ENCODE results near the gene KRTAP13-3.

The KRTAP13-3 gene

GRCh38 chr21:30425826-30426225, at the start of gene KRTAP13-3:
TSS of gene KRTAP13-3 (minus strand) at chr21:30425926. CDS start at chr21:30425912, 14 bp downstream.
- no peak for DNase-seq

GRCh38 chr21:30468900-30469714, 43.4 kb upstream of the KRTAP13-3 start:
- DNase-seq, result no peak

DNA sequence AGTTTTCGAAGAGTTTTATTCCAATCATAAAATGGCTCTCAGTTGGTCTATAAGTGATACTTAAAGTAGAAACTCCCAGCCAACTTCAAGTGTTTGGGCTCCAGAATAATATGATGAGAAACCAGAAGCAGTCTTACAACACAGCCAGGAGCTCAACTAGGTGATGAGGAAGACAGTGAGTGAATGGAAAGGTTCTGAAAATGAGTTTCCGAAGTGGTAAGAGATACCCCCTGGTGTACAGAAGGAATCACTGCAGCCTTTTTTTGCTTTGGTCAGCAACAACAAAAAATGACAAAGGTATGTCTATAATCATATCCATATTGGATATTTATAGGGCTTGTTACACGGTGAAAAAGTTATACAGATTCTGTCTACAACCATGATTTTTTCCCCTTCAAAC, 38.0 kb upstream of the KRTAP13-3 start:
- no peak for DNase-seq

- no peak for DNase-seq
Observed at GRCh38 chr21:30448514-30448913, 22.8 kb upstream of the KRTAP13-3 start.

- DNase-seq, result no peak
Observed at GRCh38 chr21:30447056-30447455, 21.3 kb upstream of the KRTAP13-3 start.

DNA sequence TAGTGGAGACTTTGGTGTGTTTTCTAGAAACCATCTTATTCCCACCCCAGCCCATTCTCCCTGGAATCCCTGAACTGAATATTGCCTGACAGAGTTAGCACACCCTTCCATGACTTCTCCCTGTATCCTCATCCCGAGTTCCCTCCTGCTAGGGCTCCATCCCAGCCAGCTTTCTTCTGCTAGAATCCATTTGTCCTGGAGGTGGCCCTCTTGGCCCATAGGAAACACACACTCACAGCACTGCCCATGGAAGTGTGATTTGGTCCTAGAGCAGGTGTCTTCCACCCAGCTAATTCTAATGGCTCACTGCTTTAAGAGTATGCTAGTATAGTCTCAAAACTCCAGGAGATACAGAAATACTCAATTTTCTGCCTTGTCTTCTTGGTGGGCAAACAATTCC, 18.5 kb upstream of the KRTAP13-3 start:
- DNase-seq, result no peak

DNA sequence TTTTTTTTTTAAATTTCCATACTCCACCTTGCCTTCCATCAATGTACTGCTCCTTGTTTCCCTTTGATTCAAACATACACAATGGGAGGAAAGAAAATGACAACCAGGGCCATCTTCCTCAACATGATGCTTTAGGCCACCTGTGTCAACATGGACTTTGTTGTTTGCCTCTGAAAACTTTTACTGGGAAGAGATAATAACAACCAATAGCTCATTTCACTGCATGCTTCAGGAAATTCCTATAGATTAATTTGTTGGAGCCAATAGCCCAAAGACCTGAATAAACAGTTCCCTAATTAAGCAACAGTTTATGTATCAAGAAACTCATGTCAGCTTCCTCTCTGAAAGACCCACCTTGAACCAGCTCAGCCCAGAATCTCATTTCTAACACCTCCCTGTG, 17.5 kb upstream of the KRTAP13-3 start:
- no peak for DNase-seq

- no peak for DNase-seq
Observed at GRCh38 chr21:30439975-30440374, 14.2 kb upstream of the KRTAP13-3 start, which contains the start of gene KRTAP15-1. TSS of gene KRTAP15-1 (plus strand) at chr21:30440275. CDS start at chr21:30440328, 53 bp downstream.

DNA sequence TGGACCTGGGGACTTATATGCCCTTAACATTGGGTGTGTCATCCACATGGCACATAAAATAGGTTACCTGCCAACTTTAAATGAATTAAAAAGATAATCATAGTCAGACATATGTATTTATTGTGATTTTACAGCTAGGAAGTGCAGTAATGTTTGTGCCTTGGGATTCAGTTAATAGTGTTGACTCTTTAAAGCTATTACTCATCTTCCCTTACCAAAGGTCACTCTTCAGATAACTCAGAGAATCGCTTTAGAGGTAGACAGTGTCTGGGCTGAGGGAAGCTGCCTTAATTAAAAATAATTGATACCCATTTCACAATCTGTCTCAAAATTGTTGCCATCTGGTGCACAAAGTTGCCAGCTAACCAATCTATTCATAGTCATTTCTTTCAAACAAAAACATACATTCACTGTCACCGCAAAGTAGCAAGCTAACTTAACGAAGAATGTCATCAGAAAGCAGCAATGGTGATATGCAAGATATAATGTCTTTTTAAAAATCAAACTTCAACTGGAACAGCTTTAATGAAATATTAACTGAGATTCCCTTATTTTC, 11.4 kb upstream of the KRTAP13-3 start:
- DNase-seq, result no peak

GRCh38 chr21:30434033-30434631, 8.4 kb upstream of the KRTAP13-3 start:
- peak; percentile 13 for DNase-seq

- DNase-seq, result no peak
Observed at GRCh38 chr21:30430170-30430655, 4.5 kb upstream of the KRTAP13-3 start, which contains the start of gene KRTAP13-4. TSS of gene KRTAP13-4 (plus strand) at chr21:30430220. CDS start at chr21:30430276, 56 bp downstream.

- no peak for DNase-seq
Observed at GRCh38 chr21:30426731-30427130, 1.0 kb upstream of the KRTAP13-3 start.

- DNase-seq, result no peak
Observed at GRCh38 chr21:30415993-30416392, 9.7 kb downstream of the KRTAP13-3 start.

GRCh38 chr21:30408782-30409494, 16.8 kb downstream of the KRTAP13-3 start:
- DNase-seq, result peak; percentile 19

- no peak for DNase-seq
Observed at GRCh38 chr21:30395731-30396130, 30.0 kb downstream of the KRTAP13-3 start, which contains the start of gene KRTAP13-1. TSS of gene KRTAP13-1 (plus strand) at chr21:30396031. CDS start at chr21:30396087, 56 bp downstream.

DNA sequence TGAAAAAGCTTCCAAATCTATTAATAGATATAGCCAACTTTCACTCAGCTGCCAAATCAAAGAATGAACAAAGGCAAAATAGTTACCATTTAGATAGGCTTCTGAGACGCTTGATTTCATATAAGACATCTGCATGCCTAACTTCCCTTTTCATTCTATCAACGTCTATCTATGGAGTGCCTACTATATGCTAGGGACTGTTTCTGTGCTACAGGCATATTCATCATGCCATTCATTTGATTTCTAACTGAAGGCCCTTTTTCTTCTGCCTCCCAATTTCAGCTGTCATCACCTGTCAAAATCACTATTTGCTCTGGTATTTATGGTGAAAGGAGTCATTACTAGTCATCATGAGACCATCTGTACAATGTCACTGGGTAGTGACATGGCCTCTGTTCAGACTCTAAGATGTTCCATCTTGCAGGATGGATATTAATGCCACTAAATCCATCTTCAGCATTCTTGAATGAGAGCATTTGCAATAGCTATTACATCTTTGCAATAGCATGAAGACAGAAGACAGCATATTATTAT, 34.2 kb downstream of the KRTAP13-3 start:
- DNase-seq, result no peak

DNA sequence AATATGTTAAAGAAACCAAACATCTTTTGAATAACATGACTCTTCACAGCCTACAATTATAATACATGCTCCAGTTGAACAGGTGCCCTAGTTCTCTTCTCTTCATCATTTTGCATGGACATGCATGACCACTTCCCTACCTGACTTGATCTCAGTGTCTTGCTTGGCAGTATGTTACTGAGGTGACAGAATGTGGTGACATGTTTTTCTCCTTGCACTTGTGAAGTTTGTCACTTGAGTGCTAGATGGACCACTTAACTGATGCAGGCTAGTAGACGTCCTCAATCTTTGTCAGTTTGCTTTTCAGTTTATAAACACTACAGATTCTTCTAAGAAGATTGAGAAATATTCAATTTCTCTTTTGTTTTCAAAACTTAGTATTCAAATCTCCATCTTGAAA, 43.5 kb downstream of the KRTAP13-3 start:
- no peak for DNase-seq
